Testis (tissue), 2 donors: ENCODE data around the gene HSP90AB1.

Source experiments
- POLR2A ChIP-seq: fragments of 450-650 bp; IDR thresholded peaks from one replicate; pipeline ENCODE4 v1.6.1; 2017; ENCODE audit warnings: antibody characterized with exemption, mild to moderate bottlenecking, moderate library complexity
- TF ChIP-seq, protein P1 (sequence below), 3 experiments: fragments of 450-650 bp in 2 of 3; fragments of 200-600 bp in 1 of 3; sonication (generic) in 1 of 3; IDR thresholded peaks; one replicate each; pipeline ENCODE4 v1.5.1; 2016 to 2019; ENCODE audit warnings: antibody characterized with exemption in 3 of 3, mild to moderate bottlenecking in 2 of 3, moderate library complexity in 1 of 3

DNA sequence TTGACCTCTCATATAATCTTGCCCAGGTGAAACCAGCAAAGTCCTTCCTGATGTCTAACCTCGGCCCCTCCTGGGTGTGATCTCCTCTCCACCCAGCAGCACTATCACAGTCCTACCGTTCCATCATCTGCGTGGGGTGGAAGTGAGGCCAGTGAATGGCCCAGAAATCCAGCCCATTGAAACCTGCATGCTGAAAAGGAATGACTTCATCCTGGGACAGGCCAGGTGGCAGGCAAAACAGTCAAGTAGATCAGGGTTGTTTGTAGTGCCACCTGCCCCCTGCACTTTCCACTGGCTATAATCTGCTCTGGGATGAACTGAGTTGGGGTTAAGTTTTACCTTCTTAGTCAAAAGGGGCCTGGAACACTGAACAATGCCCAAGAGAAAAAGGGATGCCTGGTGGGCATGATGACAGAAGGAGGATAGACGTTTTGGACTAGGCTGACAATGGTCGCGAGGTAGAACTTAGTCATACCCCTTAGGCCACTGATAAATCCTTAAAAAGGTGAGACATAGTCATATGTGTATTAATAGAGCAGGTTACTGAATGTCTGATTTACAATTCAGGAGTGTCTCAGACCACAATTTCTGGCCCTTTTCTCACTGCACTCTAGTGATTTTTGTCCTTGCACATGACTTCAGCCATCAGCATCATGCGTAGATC, 8.1 kb upstream of the HSP90AB1 start:
- TF ChIP-seq, protein P1, sequence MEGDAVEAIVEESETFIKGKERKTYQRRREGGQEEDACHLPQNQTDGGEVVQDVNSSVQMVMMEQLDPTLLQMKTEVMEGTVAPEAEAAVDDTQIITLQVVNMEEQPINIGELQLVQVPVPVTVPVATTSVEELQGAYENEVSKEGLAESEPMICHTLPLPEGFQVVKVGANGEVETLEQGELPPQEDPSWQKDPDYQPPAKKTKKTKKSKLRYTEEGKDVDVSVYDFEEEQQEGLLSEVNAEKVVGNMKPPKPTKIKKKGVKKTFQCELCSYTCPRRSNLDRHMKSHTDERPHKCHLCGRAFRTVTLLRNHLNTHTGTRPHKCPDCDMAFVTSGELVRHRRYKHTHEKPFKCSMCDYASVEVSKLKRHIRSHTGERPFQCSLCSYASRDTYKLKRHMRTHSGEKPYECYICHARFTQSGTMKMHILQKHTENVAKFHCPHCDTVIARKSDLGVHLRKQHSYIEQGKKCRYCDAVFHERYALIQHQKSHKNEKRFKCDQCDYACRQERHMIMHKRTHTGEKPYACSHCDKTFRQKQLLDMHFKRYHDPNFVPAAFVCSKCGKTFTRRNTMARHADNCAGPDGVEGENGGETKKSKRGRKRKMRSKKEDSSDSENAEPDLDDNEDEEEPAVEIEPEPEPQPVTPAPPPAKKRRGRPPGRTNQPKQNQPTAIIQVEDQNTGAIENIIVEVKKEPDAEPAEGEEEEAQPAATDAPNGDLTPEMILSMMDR (IDR thresholded peaks at IDR 0.05): no peak
- no peak for TF ChIP-seq POLR2A
